Smooth muscle cell (in vitro differentiated cells): ENCODE measurements around the gene KCTD1. TPM values are rescaled to one million over a fixed set of nuclear protein-coding genes. Genes with fewer than 3 reads are reported as not detected.

ENCODE experiments used
- DNase-seq: peaks from one replicate; lab custom pipeline; 2025; ENCODE audit not compliant: unreplicated experiment; lab: John Stamatoyannopoulos, UW
- H2AFZ ChIP-seq: fragments of 200-600 bp; sonication (generic); 2 replicates; pipeline ENCODE4 v1.6.0; 2016; ENCODE audit warnings: antibody characterized with exemption, low read depth, mild to moderate bottlenecking
- H3F3A ChIP-seq: fragments of 200-600 bp; sonication (generic); 2 replicates; pipeline ENCODE4 v1.6.0; 2017; ENCODE audit warnings: antibody characterized with exemption, low read depth
- H3K27ac ChIP-seq: fragments of 200-600 bp; sonication (generic); 2 replicates; pipeline ENCODE4 v1.5.1; 2016; ENCODE audit warnings: low read depth, mild to moderate bottlenecking
- H3K27me3 ChIP-seq: fragments of 200-600 bp; sonication (generic); 2 replicates; pipeline ENCODE4 v1.6.1; 2016; ENCODE audit warnings: low read depth, mild to moderate bottlenecking
- H3K36me3 ChIP-seq: fragments of 200-600 bp; sonication (generic); 2 replicates; pipeline ENCODE4 v1.5.1; 2016; ENCODE audit warnings: low read depth
- H3K4me1 ChIP-seq: fragments of 200-600 bp; sonication (generic); 2 replicates; pipeline ENCODE4 v1.5.1; 2016; ENCODE audit warnings: low read depth
- H3K4me2 ChIP-seq: fragments of 200-600 bp; sonication (generic); 2 replicates; pipeline ENCODE4 v1.6.0; 2016; ENCODE audit warnings: mild to moderate bottlenecking
- H3K4me3 ChIP-seq: fragments of 200-600 bp; sonication (generic); 2 replicates; pipeline ENCODE4 v1.5.1; 2016; ENCODE audit warnings: mild to moderate bottlenecking
- H3K79me2 ChIP-seq: fragments of 200-600 bp; sonication (generic); 2 replicates; pipeline ENCODE4 v1.6.0; 2016; ENCODE audit warnings: low read depth, mild to moderate bottlenecking
- H3K9ac ChIP-seq: fragments of 200-600 bp; sonication (generic); 2 replicates; pipeline ENCODE4 v1.6.0; 2016; ENCODE audit warnings: low read depth
- H3K9me3 ChIP-seq: fragments of 200-600 bp; sonication (generic); replicated peaks from 2 replicates; pipeline ENCODE4 v1.5.1; 2016; ENCODE audit warnings: low read depth
- H4K20me1 ChIP-seq: fragments of 200-600 bp; sonication (generic); 2 replicates; pipeline ENCODE4 v1.6.0; 2016; ENCODE audit warnings: low read depth
- WGBS: methylation state at CpG from one replicate; pipeline ENCODE4 v1.1.7; 2016; ENCODE audit warnings: low lambda C conversion rate; 5-methylcytosine and 5-hydroxymethylcytosine counted together
- polyA plus RNA-seq: library from polyadenylated mRNA; unstranded; fragments of >200 nt; fragmentation: Nextera tagmentation; extraction: Ambion mirVana; gene quantifications from 2 replicates; pipeline ENCODE4 v1.2.1, GENCODE V29; 2016
- total RNA-seq: library from RNA; depleted of rRNA; stranded (reverse); fragments of >200 nt; gene quantifications from 2 replicates; pipeline ENCODE4 v1.2.3, GENCODE V29; 2014
- TF ChIP-seq, protein P1 (sequence below): fragments of 200-600 bp; sonication (generic); IDR thresholded peaks from 2 replicates; pipeline ENCODE4 v1.5.1; 2017; ENCODE audit warnings: borderline replicate concordance, mild to moderate bottlenecking, antibody characterized with exemption; ENCODE audit not compliant: insufficient read depth, poor library complexity, severe bottlenecking

KCTD1 gene
- total and polyA plus RNA-seq, 2 experiments from 2014 or later = 2.3 to 11.4 TPM

DNA sequence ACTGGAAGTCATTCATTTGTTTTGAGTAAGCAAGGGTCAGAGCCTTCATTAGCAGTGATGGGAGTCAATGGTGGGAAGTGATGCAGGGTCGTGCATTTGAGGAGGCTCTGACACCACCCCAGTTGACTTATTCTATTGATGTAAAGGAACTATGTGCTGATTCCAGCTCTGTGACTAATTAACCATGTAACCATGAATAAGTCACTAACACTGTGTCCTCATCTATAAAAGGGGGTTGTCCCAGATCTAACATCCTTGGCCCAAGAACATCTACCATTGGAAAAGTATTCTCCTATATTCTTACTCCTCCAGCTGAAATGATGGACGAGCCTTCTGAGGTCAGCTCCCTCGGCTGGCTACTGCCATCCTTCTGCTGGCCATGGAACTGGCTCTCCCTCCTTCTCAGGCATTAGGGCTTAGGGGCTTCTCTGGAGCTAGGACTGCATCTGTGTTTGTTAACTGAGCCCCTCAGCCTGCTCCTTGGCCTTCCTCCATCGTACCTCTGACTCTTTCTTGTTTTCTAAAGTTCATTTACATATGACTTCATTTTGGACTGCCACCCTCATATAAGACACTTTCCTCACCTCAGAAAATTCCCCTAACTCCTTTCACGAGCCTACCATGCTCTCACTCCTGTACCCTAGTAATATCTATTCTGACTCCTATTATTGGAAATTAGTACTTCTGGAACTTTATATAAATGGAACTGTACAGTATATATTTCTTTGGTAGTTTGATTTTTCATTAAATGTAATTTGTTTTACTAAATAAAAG, 115.5 kb downstream of the KCTD1 start:
- H2AFZ ChIP-seq = no peak overlapping the region
- H3K4me3 ChIP-seq = no peak overlapping the region
- no peaks in the 10 kb centered on the region for H3K4me1 ChIP-seq
- no peak for DNase-seq
- H3K79me2 ChIP-seq = no peaks in the 10 kb centered on the region
- no peaks in the 10 kb centered on the region for H3K36me3 ChIP-seq
- WGBS = 87% methylated on average over 5 of the region's 5 CpGs
- no peak overlapping the region for H3K4me2 ChIP-seq
- no peak overlapping the region for H3K27ac ChIP-seq
- H4K20me1 ChIP-seq = no peaks in the 10 kb centered on the region
- H3K27me3 ChIP-seq = no peaks in the 10 kb centered on the region
- H3K9ac ChIP-seq = no peak overlapping the region
- H3F3A ChIP-seq = no peaks in the 10 kb centered on the region
- TF ChIP-seq, protein P1, sequence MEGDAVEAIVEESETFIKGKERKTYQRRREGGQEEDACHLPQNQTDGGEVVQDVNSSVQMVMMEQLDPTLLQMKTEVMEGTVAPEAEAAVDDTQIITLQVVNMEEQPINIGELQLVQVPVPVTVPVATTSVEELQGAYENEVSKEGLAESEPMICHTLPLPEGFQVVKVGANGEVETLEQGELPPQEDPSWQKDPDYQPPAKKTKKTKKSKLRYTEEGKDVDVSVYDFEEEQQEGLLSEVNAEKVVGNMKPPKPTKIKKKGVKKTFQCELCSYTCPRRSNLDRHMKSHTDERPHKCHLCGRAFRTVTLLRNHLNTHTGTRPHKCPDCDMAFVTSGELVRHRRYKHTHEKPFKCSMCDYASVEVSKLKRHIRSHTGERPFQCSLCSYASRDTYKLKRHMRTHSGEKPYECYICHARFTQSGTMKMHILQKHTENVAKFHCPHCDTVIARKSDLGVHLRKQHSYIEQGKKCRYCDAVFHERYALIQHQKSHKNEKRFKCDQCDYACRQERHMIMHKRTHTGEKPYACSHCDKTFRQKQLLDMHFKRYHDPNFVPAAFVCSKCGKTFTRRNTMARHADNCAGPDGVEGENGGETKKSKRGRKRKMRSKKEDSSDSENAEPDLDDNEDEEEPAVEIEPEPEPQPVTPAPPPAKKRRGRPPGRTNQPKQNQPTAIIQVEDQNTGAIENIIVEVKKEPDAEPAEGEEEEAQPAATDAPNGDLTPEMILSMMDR = no peak
- no peaks in the 10 kb centered on the region for H3K9me3 ChIP-seq

DNA sequence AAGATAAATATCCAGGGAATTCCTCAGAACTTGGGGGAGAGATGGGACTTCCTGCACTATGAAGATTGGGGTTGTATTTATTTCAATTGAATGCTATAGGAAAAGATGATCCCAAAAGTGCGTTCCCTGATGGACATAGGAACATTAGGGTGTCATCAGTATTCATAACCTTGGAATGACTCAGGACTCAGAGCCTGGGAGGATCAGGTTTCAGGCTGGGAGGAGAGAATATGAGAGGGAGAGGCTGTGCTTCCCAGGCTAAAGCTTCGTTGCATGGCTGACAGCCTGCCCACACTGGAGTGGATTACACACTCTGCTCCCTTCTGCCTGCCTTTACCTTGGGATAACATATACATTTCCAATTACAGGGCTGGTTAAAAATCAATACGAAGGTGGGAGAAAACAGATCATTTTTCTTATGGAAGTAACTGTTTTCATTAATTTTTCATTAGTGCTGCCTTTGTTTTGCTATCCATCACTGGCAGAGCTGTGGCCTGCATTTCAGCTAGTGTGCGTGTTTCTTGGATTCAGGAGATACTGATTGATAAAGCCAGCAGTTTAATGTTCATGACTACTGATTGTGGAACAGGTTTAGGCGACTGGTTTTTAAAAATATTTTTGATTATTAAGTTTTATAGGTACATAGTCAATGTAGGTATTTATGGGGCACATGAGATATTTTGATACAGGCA, 118.7 kb downstream of the KCTD1 start:
- 33% methylated on average over 5 of the region's 5 CpGs for WGBS
- no peaks in the 10 kb centered on the region for H3K4me1 ChIP-seq
- no peak overlapping the region for H3K9ac ChIP-seq
- no peaks in the 10 kb centered on the region for H3K27me3 ChIP-seq
- no peaks in the 10 kb centered on the region for H3F3A ChIP-seq
- no peak overlapping the region for H2AFZ ChIP-seq
- H3K4me2 ChIP-seq = no peak overlapping the region
- DNase-seq = no peak
- H3K36me3 ChIP-seq = no peaks in the 10 kb centered on the region
- H4K20me1 ChIP-seq = no peaks in the 10 kb centered on the region
- H3K27ac ChIP-seq = no peak overlapping the region
- H3K79me2 ChIP-seq = no peaks in the 10 kb centered on the region
- no peaks in the 10 kb centered on the region for H3K9me3 ChIP-seq
- TF ChIP-seq, protein P1 = no peak
- H3K4me3 ChIP-seq = no peak overlapping the region

DNA sequence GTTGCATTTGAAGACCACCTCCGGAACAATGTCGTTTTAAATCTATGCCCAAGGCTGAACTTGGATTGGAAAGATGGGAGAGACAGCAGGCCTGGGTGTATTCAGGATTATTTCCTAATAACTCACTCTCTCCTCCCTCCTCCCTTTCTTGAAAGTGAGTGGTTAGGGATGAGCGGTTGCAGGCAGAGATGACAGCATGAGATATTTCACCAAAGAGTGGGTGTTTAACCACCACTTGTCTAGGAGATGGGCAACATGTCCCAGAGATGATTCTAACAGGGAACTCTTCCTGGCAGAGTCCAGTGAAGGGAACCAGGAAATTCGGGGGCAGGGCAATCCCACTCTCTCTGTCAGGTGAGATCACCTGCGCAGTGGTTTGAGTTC, 123.2 kb downstream of the KCTD1 start:
- no peak overlapping the region for H2AFZ ChIP-seq
- no peak for DNase-seq
- WGBS = 46% methylated on average over 5 of the region's 5 CpGs

More for the DNA sequence above, 123.2 kb downstream of the KCTD1 start:
- H3K9ac ChIP-seq = no peak overlapping the region
- peak overlapping the region; percentile 46 for H3K4me2 ChIP-seq
- H3K36me3 ChIP-seq = no peaks in the 10 kb centered on the region
- H4K20me1 ChIP-seq = no peaks in the 10 kb centered on the region
- TF ChIP-seq, protein P1 = no peak
- H3K4me1 ChIP-seq = no peaks in the 10 kb centered on the region
- H3K79me2 ChIP-seq = no peaks in the 10 kb centered on the region
- no peaks in the 10 kb centered on the region for H3K27me3 ChIP-seq
- no peak overlapping the region for H3K27ac ChIP-seq
- no peaks in the 10 kb centered on the region for H3F3A ChIP-seq
- H3K4me3 ChIP-seq = no peak overlapping the region
- no peaks in the 10 kb centered on the region for H3K9me3 ChIP-seq
